Fibroblast of lung (primary cell): ENCODE results near the gene EGF. TPM values are rescaled to one million over a fixed set of nuclear protein-coding genes. Genes with fewer than 3 reads are reported as not detected.
A peak's percentile ranks its signal among the peaks of the same experiment; 100 is the strongest.

Experiments used
- DNase-seq, 2 donors: peaks; one replicate each; pipeline versions ENCODE4 v3.0.0 to v3.0.0-alpha.2; 2010; ENCODE audit warnings: low read depth in 2 of 2
- H2AFZ ChIP-seq: 2 replicates; pipeline ENCODE4 v1.5.1; 2012; ENCODE audit warnings: low read length, control low read depth, inconsistent platforms
- H3K27ac ChIP-seq: 2 replicates; pipeline ENCODE4 v1.5.1; 2011; ENCODE audit warnings: low read length, control low read depth; ENCODE audit not compliant: insufficient read depth
- H3K27me3 ChIP-seq: 2 replicates; pipeline ENCODE4 v1.5.1; 2011; ENCODE audit warnings: mild to moderate bottlenecking, low read length; ENCODE audit not compliant: control insufficient read depth, insufficient read depth
- H3K36me3 ChIP-seq: 2 replicates; pipeline ENCODE4 v1.5.1; 2011; ENCODE audit warnings: low read length; ENCODE audit not compliant: control insufficient read depth, insufficient read depth
- H3K4me1 ChIP-seq: 2 replicates; pipeline ENCODE4 v1.5.1; 2011; ENCODE audit warnings: low read length; ENCODE audit not compliant: control insufficient read depth, insufficient read depth; ENCODE audit errors: extremely low read depth
- H3K4me2 ChIP-seq: 2 replicates; pipeline ENCODE4 v1.5.1; 2011; ENCODE audit warnings: low read length, control low read depth; ENCODE audit not compliant: insufficient read depth; ENCODE audit errors: extremely low read depth
- H3K4me3 ChIP-seq, 4 experiments: fragments of 200-600 bp in 1 of 4; sonication (generic) in 1 of 4; replicated peaks in 1 of 4; 2 replicates each; pipeline ENCODE4 v1.5.1; 2011 to 2016; ENCODE audit warnings: low read length in 4 of 4, low read depth in 3 of 4, mild to moderate bottlenecking in 3 of 4, control low read depth in 2 of 4, inconsistent platforms in 1 of 4, mixed read lengths in 1 of 4; ENCODE audit not compliant: insufficient read depth in 1 of 4; ENCODE audit errors: control extremely low read depth in 1 of 4
- H3K79me2 ChIP-seq: 2 replicates; pipeline ENCODE4 v1.5.1; 2012; ENCODE audit warnings: mild to moderate bottlenecking, low read length, inconsistent platforms; ENCODE audit not compliant: control insufficient read depth, insufficient read depth
- H3K9ac ChIP-seq: 2 replicates; pipeline ENCODE4 v1.5.1; 2011; ENCODE audit warnings: mild to moderate bottlenecking, low read length, control low read depth; ENCODE audit not compliant: insufficient read depth
- H3K9me3 ChIP-seq: 2 replicates; pipeline ENCODE4 v1.5.1; 2012; ENCODE audit warnings: low read depth, low read length; ENCODE audit not compliant: control insufficient read depth, insufficient read depth
- H4K20me1 ChIP-seq: 2 replicates; pipeline ENCODE4 v1.5.1; 2011; ENCODE audit warnings: low read length; ENCODE audit not compliant: control insufficient read depth, insufficient read depth; ENCODE audit errors: extremely low read depth
- EZH2 ChIP-seq: IDR thresholded peaks from 2 replicates; pipeline ENCODE4 v1.5.1; 2012; ENCODE audit warnings: low read length, control low read depth, mild to moderate bottlenecking; ENCODE audit errors: missing control alignments
- polyA plus RNA-seq, 2 donors: library from polyadenylated mRNA; depleted of rRNA in 1 of 2; stranded (reverse) in 1 of 2; unstranded in 1 of 2; fragments of >200 nt; gene quantifications; 2 replicates each; pipeline ENCODE4 v1.2.1, GENCODE V29; 2011 to 2012; ENCODE audit warnings: missing spikeins in 1 of 2
- total RNA-seq: library from RNA; depleted of rRNA; stranded (reverse); fragments of >200 nt; gene quantifications from 2 replicates; pipeline ENCODE4 v1.2.1, GENCODE V29; 2014
- TF ChIP-seq, protein P1 (sequence below), 2 donors: IDR thresholded peaks in 1 of 2; conservative IDR thresholded peaks in 1 of 2; 1 replicate in 1 of 2; 2 replicates in 1 of 2; pipeline ENCODE4 v1.5.1; 2011 to 2012; ENCODE audit warnings: low read length in 2 of 2, control low read depth in 1 of 2, inconsistent platforms in 1 of 2, low read depth in 1 of 2, mild to moderate bottlenecking in 1 of 2

The EGF gene
- total and polyA plus RNA-seq, 2 donors (not counting 1 experiment from before 2014, with no cell fraction given): 0.59 to 0.83 TPM

DNA sequence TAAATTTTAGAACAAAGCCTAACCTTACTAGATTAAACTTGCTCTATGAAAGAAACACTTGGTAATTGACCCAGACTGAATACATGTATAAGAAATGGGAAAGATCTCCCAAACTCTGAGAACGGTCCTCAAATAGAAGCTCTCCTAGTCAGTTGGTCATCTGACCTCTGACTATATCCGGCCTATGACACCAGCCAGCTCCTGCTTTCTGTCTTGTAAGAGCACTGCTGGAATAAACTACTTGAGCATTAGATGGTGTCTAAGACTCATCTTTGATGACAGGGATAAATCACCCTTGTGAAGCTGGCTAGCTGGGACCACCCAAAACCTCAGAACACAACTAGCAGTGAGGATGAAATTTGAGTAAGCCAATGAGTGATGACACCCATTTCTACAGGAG is 40.6 kb upstream of the EGF start:
- H4K20me1 ChIP-seq: no peaks in the 10 kb centered on the region
- H3K4me2 ChIP-seq: no peak overlapping the region
- H3K9me3 ChIP-seq: no peaks in the 10 kb centered on the region
- TF ChIP-seq, protein P1, sequence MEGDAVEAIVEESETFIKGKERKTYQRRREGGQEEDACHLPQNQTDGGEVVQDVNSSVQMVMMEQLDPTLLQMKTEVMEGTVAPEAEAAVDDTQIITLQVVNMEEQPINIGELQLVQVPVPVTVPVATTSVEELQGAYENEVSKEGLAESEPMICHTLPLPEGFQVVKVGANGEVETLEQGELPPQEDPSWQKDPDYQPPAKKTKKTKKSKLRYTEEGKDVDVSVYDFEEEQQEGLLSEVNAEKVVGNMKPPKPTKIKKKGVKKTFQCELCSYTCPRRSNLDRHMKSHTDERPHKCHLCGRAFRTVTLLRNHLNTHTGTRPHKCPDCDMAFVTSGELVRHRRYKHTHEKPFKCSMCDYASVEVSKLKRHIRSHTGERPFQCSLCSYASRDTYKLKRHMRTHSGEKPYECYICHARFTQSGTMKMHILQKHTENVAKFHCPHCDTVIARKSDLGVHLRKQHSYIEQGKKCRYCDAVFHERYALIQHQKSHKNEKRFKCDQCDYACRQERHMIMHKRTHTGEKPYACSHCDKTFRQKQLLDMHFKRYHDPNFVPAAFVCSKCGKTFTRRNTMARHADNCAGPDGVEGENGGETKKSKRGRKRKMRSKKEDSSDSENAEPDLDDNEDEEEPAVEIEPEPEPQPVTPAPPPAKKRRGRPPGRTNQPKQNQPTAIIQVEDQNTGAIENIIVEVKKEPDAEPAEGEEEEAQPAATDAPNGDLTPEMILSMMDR (conservative IDR thresholded peaks at IDR 0.05 in 1 of 2, IDR thresholded peaks at IDR 0.05 in 1 of 2; ENCODE audit: low read depth in 1 of 2, low read length in 2 of 2): no peak
- TF ChIP-seq EZH2: no peak
- H3K4me3 ChIP-seq: no peak overlapping the region
- no peaks in the 10 kb centered on the region for H3K36me3 ChIP-seq
- H3K27ac ChIP-seq: no peak overlapping the region
- no peaks in the 10 kb centered on the region for H3K4me1 ChIP-seq
- no peak for DNase-seq
- H3K27me3 ChIP-seq: no peaks in the 10 kb centered on the region
- no peak overlapping the region for H2AFZ ChIP-seq
- no peaks in the 10 kb centered on the region for H3K79me2 ChIP-seq
- no peak overlapping the region for H3K9ac ChIP-seq

- Histone ChIP-seq H4K20me1 (no peaks in the 10 kb centered on the region), H3K36me3 (no peaks in the 10 kb centered on the region), H3K4me2 (no peak overlapping the region), H3K4me1 (no peaks in the 10 kb centered on the region), H2AFZ (no peak overlapping the region), H3K9ac (no peak overlapping the region), H3K4me3 (no peak overlapping the region), H3K9me3 (no peaks in the 10 kb centered on the region), H3K79me2 (no peaks in the 10 kb centered on the region), H3K27me3 (no peaks in the 10 kb centered on the region), H3K27ac (no peak overlapping the region)
- TF ChIP-seq EZH2: no peak
- TF ChIP-seq, protein P1 (conservative IDR thresholded peaks at IDR 0.05 in 1 of 2, IDR thresholded peaks at IDR 0.05 in 1 of 2; ENCODE audit: low read depth in 1 of 2, low read length in 2 of 2): no peak
- no peak for DNase-seq
Measured at GRCh38 chr4:109872950-109873656, 39.6 kb upstream of the EGF start.

DNA sequence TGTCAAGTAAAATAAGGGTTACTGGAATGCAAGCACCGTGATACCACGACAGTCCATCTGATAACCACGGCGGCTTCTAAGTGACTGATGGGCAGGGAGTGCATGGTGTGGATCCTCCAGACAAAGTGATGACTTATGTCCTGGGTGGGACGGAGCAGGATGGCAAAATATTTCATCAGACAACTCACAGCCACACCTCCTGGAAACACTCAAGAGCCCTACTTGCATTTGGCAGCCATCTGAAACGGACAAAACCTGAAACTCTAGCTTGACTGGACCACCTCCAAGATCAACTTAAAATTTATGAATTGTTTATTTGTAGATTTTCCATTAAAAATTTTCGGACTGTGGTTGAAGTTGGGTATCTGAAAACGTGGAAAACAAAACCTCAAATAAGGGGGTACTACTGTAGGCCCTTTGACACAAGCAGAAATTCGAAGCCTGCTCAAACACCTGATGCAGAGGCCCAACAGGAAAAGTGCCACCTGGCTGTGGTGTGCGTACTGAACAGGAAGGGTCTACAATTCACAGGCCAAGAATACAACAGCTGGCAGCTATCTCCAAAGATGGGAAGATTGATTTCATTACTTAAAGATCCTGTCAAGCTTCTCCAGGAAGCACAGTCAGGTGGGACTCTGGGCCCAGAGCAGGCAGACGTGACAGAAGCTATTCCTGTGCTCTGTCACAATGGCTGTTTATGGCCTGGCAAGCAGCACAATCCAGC is 38.7 kb upstream of the EGF start:
- no peak overlapping the region for H3K9ac ChIP-seq
- no peak overlapping the region for H3K4me2 ChIP-seq
- H3K4me3 ChIP-seq: no peak overlapping the region
- H4K20me1 ChIP-seq: no peaks in the 10 kb centered on the region
- no peaks in the 10 kb centered on the region for H3K4me1 ChIP-seq
- no peaks in the 10 kb centered on the region for H3K36me3 ChIP-seq
- H2AFZ ChIP-seq: no peak overlapping the region
- no peaks in the 10 kb centered on the region for H3K27me3 ChIP-seq
- H3K79me2 ChIP-seq: no peaks in the 10 kb centered on the region
- peak; percentile 18 to 69 for DNase-seq
- no peak overlapping the region for H3K27ac ChIP-seq
- TF ChIP-seq, protein P1 (conservative IDR thresholded peaks at IDR 0.05 in 1 of 2, IDR thresholded peaks at IDR 0.05 in 1 of 2; ENCODE audit: low read depth in 1 of 2, low read length in 2 of 2): no peak
- no peak for TF ChIP-seq EZH2
- no peaks in the 10 kb centered on the region for H3K9me3 ChIP-seq
